Common myeloid progenitor, CD34-positive (primary cell): Measurements from ENCODE around the gene SCARB2.
A peak's percentile ranks its signal among the peaks of the same experiment; 100 is the strongest.

Source experiments
- CTCF ChIA-PET: fragments of 350-600 bp; sonication (Branson Sonifier 250); formaldehyde crosslinking; loops from one replicate; lab custom pipeline; 2021; ENCODE audit warnings: antibody characterized with exemption; lab: Charles Lee
- POLR2A ChIA-PET: fragments of 350-600 bp; sonication (Branson Sonifier 250); formaldehyde crosslinking; loops from one replicate; lab custom pipeline; 2021; ENCODE audit warnings: antibody characterized with exemption; lab: Charles Lee
- DNase-seq, 3 donors: peaks; one replicate each; pipeline versions ENCODE4 v3.0.0 to v3.0.0-alpha.2; 2013
- H3K27ac ChIP-seq, 2 experiments: 1 replicate in 1 of 2; 2 replicates in 1 of 2; pipeline ENCODE4 v1.7.0; 2013; ENCODE audit warnings: inconsistent platforms in 2 of 2, low read length in 2 of 2, mild to moderate bottlenecking in 2 of 2, low read depth in 1 of 2, moderate library complexity in 1 of 2; ENCODE audit not compliant: severe bottlenecking in 2 of 2, insufficient read depth in 1 of 2, poor library complexity in 1 of 2
- H3K27me3 ChIP-seq, 5 experiments: replicated peaks in 2 of 5; 1 replicate in 3 of 5; 2 replicates in 2 of 5; pipeline versions ENCODE4 v1.6.1 to v1.7.0; 2013; ENCODE audit warnings: low read length in 4 of 5, mild to moderate bottlenecking in 2 of 5, moderate library complexity in 2 of 5, inconsistent platforms in 1 of 5; ENCODE audit not compliant: insufficient read depth in 5 of 5, control insufficient read depth in 4 of 5
- H3K36me3 ChIP-seq, 4 experiments: 1 replicate in 2 of 4; 2 replicates in 2 of 4; pipeline versions ENCODE4 v1.6.1 to v1.7.0; 2013; ENCODE audit warnings: low read length in 3 of 4, control low read depth in 1 of 4, mild to moderate bottlenecking in 1 of 4; ENCODE audit not compliant: control insufficient read depth in 4 of 4, insufficient read depth in 4 of 4
- H3K4me1 ChIP-seq, 4 experiments: 1 replicate in 3 of 4; 2 replicates in 1 of 4; pipeline versions ENCODE4 v1.6.1 to v1.7.1; 2013; ENCODE audit warnings: low read length in 3 of 4, mild to moderate bottlenecking in 3 of 4, control low read depth in 1 of 4, inconsistent platforms in 1 of 4, moderate library complexity in 1 of 4; ENCODE audit not compliant: control insufficient read depth in 4 of 4, insufficient read depth in 4 of 4; ENCODE audit errors: control extremely low read depth in 1 of 4
- H3K4me3 ChIP-seq, 7 experiments: 1 replicate in 4 of 7; 2 replicates in 3 of 7; pipeline versions ENCODE4 v1.5.1 to v1.7.0; 2013; ENCODE audit warnings: mild to moderate bottlenecking in 7 of 7, low read length in 6 of 7, moderate library complexity in 6 of 7, inconsistent platforms in 2 of 7, low read depth in 2 of 7, control low read depth in 1 of 7; ENCODE audit not compliant: insufficient read depth in 4 of 7, control insufficient read depth in 1 of 7; ENCODE audit errors: extremely low read depth in 1 of 7
- H3K9me3 ChIP-seq, 5 experiments: 1 replicate in 4 of 5; 2 replicates in 1 of 5; pipeline versions ENCODE4 v1.6.1 to v1.7.1; 2013; ENCODE audit warnings: low read length in 4 of 5, mild to moderate bottlenecking in 2 of 5, inconsistent platforms in 1 of 5, low read depth in 1 of 5, moderate library complexity in 1 of 5; ENCODE audit not compliant: control insufficient read depth in 4 of 5, insufficient read depth in 2 of 5; ENCODE audit errors: control extremely low read depth in 1 of 5
- WGBS: methylation state at CpG from one replicate; pipeline ENCODE4 v1.1.5; 2013; ENCODE audit not compliant: insufficient coverage; 5-methylcytosine and 5-hydroxymethylcytosine counted together

Gene SCARB2

DNA sequence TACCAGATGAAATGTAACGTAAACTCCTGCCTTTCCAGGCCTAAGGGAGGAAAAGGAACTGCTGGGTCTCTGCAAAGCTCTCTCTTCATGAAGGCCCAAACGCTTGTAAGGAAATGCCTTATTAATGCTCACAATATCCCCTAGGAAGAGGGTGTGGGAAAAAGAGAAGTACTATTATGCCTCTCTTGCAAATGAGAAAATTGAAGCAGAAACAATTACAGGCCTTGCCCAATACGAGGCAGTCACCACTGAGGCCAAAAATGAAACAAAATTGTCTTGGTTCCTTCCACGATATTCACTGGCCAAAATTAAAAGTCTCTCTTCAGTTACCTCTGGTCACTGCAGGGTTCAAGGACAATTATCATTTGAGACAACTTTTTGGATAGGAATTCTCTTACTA lies 3.2 kb downstream of the SCARB2 start:
- H3K4me1 ChIP-seq = peaks cover 33 to 73% (median 59%) of the 10 kb centered on the region in 4 experiments
- no peaks in the 10 kb centered on the region for H3K9me3 ChIP-seq
- POLR2A ChIA-PET = interaction anchor here (1.3 kb wide), 1 partner anchor 11 kb away, joined by 5 read pairs; no protein-coding TSS in a partner anchor
- no peaks in the 10 kb centered on the region for H3K36me3 ChIP-seq
- CTCF ChIA-PET = interaction anchor here (0.7 to 2.3 kb wide), 9 partner anchors 10 to 167 kb away, joined by 3 to 12 read pairs (median 5); partner anchors contain the start of gene STBD1
- 40% methylated on average over 3 of the region's 4 CpGs for WGBS
- peak in 2 of 3 donors; percentile 37 to 41 for DNase-seq
- H3K4me3 ChIP-seq = peak overlapping the region in 2 of 7 experiments; percentile 34 to 51
- H3K27ac ChIP-seq = peak overlapping the region in 1 of 2 experiments; percentile 65
- H3K27me3 ChIP-seq = no peaks in the 10 kb centered on the region

DNA sequence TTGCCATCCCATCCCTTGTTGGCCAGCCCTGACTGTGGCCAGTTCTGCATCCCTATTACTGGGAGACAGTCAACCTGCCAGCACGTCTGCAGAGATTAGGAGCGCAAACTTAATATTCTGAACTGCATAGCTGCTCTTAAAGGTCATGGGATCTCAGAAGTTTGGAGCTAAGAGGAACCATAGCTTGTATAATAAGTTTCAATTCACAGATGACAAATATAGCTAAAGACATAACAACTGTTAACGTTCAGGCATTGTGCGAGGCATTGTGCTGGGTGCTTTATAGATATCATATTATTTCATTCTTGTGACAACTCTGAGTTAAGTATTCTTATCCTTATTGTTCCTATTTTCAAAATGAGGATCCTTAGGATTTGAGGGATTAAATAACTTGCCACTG lies 3.7 kb downstream of the SCARB2 start:
- H3K4me1 ChIP-seq = peaks cover 29 to 67% (median 58%) of the 10 kb centered on the region in 4 experiments
- 100% methylated on average over 2 of the region's 4 CpGs for WGBS
- no peak overlapping the region for H3K4me3 ChIP-seq
- no peak overlapping the region for H3K27ac ChIP-seq
- H3K36me3 ChIP-seq = no peaks in the 10 kb centered on the region
- CTCF ChIA-PET = interaction anchor here (0.7 to 3.0 kb wide), 9 partner anchors 10 to 168 kb away, joined by 3 to 18 read pairs (median 4); partner anchors contain the start of gene STBD1
- POLR2A ChIA-PET = interaction anchor here (1.3 kb wide), 1 partner anchor 10 kb away, joined by 5 read pairs; no protein-coding TSS in a partner anchor
- no peaks in the 10 kb centered on the region for H3K9me3 ChIP-seq
- no peak for DNase-seq
- H3K27me3 ChIP-seq = no peaks in the 10 kb centered on the region

DNA sequence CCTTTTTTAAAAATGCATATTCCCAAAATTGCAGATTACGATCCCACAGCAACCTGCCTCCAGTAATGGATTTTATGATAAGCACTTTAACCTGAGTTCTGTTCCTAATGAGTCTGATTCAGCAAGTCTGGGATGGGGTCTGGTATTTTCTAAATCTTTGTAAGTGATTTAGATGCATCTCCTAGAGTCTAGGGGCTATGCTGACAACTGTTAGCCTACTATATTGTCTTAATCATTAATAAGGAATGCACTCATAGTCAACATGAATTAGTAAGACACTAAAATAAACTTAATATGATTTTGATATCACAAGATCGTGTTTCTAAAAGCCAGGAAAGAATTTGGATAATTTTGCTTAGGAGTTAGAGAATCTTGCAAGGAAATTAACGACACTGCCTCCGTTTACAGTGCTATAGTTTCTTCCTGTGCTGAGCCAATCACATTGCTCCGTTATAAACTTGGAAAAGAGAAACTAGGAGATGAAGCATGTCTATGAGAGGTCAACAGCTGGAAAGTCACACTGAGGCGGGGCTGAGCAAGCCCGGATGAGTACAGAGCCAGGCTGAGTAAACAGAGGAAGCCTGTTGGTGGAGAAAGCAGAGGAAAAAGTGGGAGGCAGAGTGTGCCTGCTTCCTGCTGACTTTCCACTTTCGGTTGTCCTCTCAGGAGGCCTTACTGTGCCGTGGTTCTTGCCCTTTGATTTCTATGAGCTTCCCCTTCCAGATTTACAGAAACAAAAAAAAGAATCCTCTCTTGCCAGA lies 5.4 kb downstream of the SCARB2 start:
- Histone ChIP-seq H3K9me3 (no peaks in the 10 kb centered on the region), H3K4me1 (peaks cover 21 to 56% (median 46%) of the 10 kb centered on the region in 4 experiments), H3K36me3 (no peaks in the 10 kb centered on the region), H3K27me3 (no peaks in the 10 kb centered on the region), H3K27ac (peak overlapping the region in 1 of 2 experiments; percentile 67), H3K4me3 (peak overlapping the region in 6 of 7 experiments; percentile 40 to 73 (median 54))
- ChIA-PET CTCF (interaction anchor here (0.9 to 3.0 kb wide), 4 partner anchors 8 to 70 kb away, joined by 3 to 18 read pairs (median 8); no protein-coding TSS in a partner anchor), POLR2A (no interaction called here)
- 0% methylated on average over 4 of the region's 9 CpGs for WGBS
- DNase-seq = peak in 2 of 3 donors; percentile 55 to 62

DNA sequence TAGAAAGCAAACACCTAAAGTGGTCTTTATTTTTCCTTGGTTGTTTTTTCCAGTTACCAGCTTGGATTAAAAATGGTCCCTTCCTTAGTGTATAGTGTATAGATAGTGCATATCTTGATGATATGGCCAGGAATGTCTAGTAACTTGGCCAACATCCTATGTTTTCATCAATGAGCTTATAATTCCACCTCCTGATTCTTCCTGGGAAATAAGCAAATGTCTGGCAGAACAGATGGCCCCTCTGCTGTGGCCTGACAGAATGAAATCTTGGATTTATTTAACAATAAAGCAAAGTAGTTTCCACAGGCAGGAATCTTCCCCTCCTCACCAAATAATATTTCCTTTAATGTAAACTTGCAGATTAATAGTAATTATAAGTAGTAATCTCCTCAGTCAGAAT lies 6.1 kb downstream of the SCARB2 start:
- Histone ChIP-seq H3K4me3 (no peak overlapping the region), H3K36me3 (no peaks in the 10 kb centered on the region), H3K27ac (no peak overlapping the region), H3K4me1 (peaks cover 19 to 50% (median 42%) of the 10 kb centered on the region in 4 experiments), H3K27me3 (no peaks in the 10 kb centered on the region), H3K9me3 (no peaks in the 10 kb centered on the region)
- ChIA-PET POLR2A (no interaction called here), CTCF (interaction anchor here (0.5 to 3.0 kb wide), 3 partner anchors 27 to 197 kb away, joined by 3 to 18 read pairs (median 3); no protein-coding TSS in a partner anchor)
- no peak for DNase-seq

DNA sequence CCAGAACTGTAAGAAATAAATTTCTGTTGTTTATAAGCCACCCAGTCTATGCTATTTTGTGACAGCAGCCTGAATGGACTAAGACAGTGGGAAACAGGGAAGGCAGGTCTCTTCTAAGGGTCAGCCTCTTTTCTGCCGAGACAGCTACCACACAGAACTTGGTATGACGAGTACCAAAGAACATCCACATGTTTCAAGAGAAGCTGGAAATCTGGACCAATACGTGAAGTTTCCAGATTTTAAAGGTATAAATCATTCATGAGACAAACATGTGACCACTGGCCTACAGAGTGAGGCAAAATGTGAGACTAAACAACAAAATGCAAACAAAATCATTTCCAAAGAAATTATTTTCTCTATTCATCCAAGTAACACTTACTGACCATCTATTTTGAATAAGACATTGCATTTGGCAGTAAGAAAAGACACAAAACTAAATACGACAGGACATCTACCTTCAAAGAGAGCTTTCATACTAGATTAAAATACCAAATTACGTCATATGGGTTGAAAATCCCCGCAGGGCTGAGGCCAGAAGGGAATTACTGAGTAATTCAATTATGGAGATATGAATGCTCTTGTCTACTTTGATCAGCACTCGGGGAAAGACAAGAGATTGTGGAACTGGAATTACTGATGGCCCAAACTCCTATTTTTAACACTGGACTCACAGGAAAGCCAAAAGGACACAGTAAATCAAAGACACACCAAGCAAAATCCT lies 7.2 kb downstream of the SCARB2 start:
- H3K4me1 ChIP-seq = peaks cover 16 to 43% (median 34%) of the 10 kb centered on the region in 4 experiments
- H3K36me3 ChIP-seq = no peaks in the 10 kb centered on the region
- H3K27me3 ChIP-seq = no peaks in the 10 kb centered on the region
- H3K9me3 ChIP-seq = no peaks in the 10 kb centered on the region
- no peak overlapping the region for H3K27ac ChIP-seq
- ChIA-PET CTCF (interaction anchor here (1.3 to 1.6 kb wide), 2 partner anchors 23 to 27 kb away, joined by 4 read pairs; no protein-coding TSS in a partner anchor), POLR2A (no interaction called here)
- whole genome bisulfite sequencing = 83% methylated on average over 3 of the region's 7 CpGs
- no peak for DNase-seq
- no peak overlapping the region for H3K4me3 ChIP-seq

DNA sequence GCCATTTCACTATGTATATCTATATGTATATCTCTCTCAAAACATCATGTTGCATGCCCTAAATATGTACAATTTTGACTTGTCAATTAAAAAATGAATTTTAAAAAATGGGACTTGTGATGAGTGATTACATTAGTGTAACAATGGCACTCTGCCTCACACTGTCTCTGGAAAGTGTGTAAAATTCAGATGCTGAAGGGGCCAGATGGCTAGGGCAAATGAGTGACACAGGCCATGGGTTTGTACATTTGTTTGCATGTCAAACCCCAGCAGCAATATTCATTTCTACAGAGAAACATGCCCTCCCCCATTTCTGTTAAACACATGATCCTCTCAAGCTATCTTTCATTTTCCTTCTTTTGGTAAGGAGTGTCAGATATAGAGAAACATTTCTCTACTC lies 8.1 kb downstream of the SCARB2 start:
- no peak for DNase-seq
- H3K27ac ChIP-seq = no peak overlapping the region
- no peaks in the 10 kb centered on the region for H3K27me3 ChIP-seq
- no peaks in the 10 kb centered on the region for H3K9me3 ChIP-seq
- ChIA-PET CTCF (interaction anchor here (1.3 to 1.6 kb wide), 2 partner anchors 22 to 26 kb away, joined by 4 read pairs; no protein-coding TSS in a partner anchor), POLR2A (no interaction called here)
- peaks cover 16 to 43% (median 33%) of the 10 kb centered on the region in 4 experiments for H3K4me1 ChIP-seq
- H3K4me3 ChIP-seq = no peak overlapping the region
- no peaks in the 10 kb centered on the region for H3K36me3 ChIP-seq
